ENCODE data around the gene CCDC183.

Gene CCDC183

GRCh38 chr9:136850866-136851775, 55.0 kb downstream of the CCDC183 start:
- no peak for DNase-seq

GRCh38 chr9:136851941-136852663, 56.0 kb downstream of the CCDC183 start, which contains the start of gene MAMDC4:
TSS of gene MAMDC4 (plus strand) at chr9:136852346. CDS start at chr9:136852417, 71 bp downstream.
- no peak for DNase-seq

- DNase-seq, result no peak
These were observed 56.8 kb downstream of the CCDC183 start for GRCh38 chr9:136852664-136853595.

- DNase-seq, result no peak
These were observed 57.5 kb downstream of the CCDC183 start for GRCh38 chr9:136853596-136854112.

GRCh38 chr9:136854113-136854841, 58.1 kb downstream of the CCDC183 start:
- no peak for DNase-seq

GRCh38 chr9:136854842-136855460, 58.8 kb downstream of the CCDC183 start:
- DNase-seq, result no peak

GRCh38 chr9:136855461-136856078, 59.4 kb downstream of the CCDC183 start:
- no peak for DNase-seq

GRCh38 chr9:136856079-136856476, 59.9 kb downstream of the CCDC183 start:
- DNase-seq, result no peak

GRCh38 chr9:136856541-136857141, 60.5 kb downstream of the CCDC183 start:
- no peak for DNase-seq

- no peak for DNase-seq
These were observed 61.0 kb downstream of the CCDC183 start for GRCh38 chr9:136857166-136857565.
